ENCODE data around the gene UBTF. TPM values are rescaled to one million over a fixed set of nuclear protein-coding genes. Genes with fewer than 3 reads are reported as not detected.

UBTF gene
- total and polyA plus RNA-seq, 2 of the 8 experiments (the other 6 are each of a cell fraction or from before 2014, with no cell fraction given) = 14.7 to 106 TPM

GRCh38 chr17:44188576-44189403 lies 30.7 kb downstream of the UBTF start (continued):
- TF ChIP-seq CHD7 (IDR thresholded peaks at IDR 0.05; ENCODE audit: insufficient replicate concordance, low read length) (no peak), SIX5 (IDR thresholded peaks at IDR 0.05; ENCODE audit: low read depth, low read length) (no peak)
